HL-60 (cell line): Measurements from ENCODE around the gene HPGDS.

Experiments
- DNase-seq, 2 experiments: peaks; one replicate each; pipeline ENCODE4 v3.0.0-alpha.2; 2010 to 2020; ENCODE audit warnings: low read depth in 1 of 2, low spot score in 1 of 2
- H3K27ac ChIP-seq: fragments of 250-450 bp; sonication (Bioruptor Pico); replicated peaks from 2 replicates; pipeline ENCODE4 v1.5.1; 2020; ENCODE audit warnings: mild to moderate bottlenecking, moderate library complexity
- H3K27me3 ChIP-seq: fragments of 250-450 bp; sonication (Bioruptor Pico); 2 replicates; pipeline ENCODE4 v1.5.1; 2021; ENCODE audit warnings: mild to moderate bottlenecking, moderate library complexity; ENCODE audit not compliant: insufficient read depth, poor library complexity, severe bottlenecking
- H3K4me3 ChIP-seq: replicated peaks from 2 replicates; pipeline ENCODE4 v1.5.1; 2011; ENCODE audit warnings: mild to moderate bottlenecking, control low read depth, low read length; ENCODE audit not compliant: insufficient read depth
- CTCF ChIP-seq: IDR thresholded peaks from one replicate; pipeline ENCODE4 v1.5.1; 2011; ENCODE audit warnings: low read length, control low read depth, inconsistent platforms; ENCODE audit not compliant: insufficient read depth
- GABPA ChIP-seq: IDR thresholded peaks from 2 replicates; pipeline ENCODE4 v1.6.1; 2012; ENCODE audit warnings: low read depth
- POLR2AphosphoS5 ChIP-seq: IDR thresholded peaks from 2 replicates; pipeline ENCODE4 v1.6.1; 2012; ENCODE audit warnings: low read depth
- SPI1 ChIP-seq: IDR thresholded peaks from 2 replicates; pipeline ENCODE4 v1.6.1; 2012; ENCODE audit warnings: low read depth, mild to moderate bottlenecking, borderline replicate concordance
- TF ChIP-seq, protein P1 (sequence below): IDR thresholded peaks from 2 replicates; pipeline ENCODE4 v1.6.1; 2012; ENCODE audit warnings: low read depth; ENCODE audit not compliant: insufficient replicate concordance

Gene HPGDS

GRCh38 chr4:94348666-94349065 is 6.0 kb upstream of the HPGDS start:
- H3K27ac ChIP-seq, result no peak overlapping the region
- no peak for DNase-seq
- TF ChIP-seq POLR2AphosphoS5 (no peak), CTCF (no peak), GABPA (no peak), SPI1 (no peak)
- TF ChIP-seq, protein P1, sequence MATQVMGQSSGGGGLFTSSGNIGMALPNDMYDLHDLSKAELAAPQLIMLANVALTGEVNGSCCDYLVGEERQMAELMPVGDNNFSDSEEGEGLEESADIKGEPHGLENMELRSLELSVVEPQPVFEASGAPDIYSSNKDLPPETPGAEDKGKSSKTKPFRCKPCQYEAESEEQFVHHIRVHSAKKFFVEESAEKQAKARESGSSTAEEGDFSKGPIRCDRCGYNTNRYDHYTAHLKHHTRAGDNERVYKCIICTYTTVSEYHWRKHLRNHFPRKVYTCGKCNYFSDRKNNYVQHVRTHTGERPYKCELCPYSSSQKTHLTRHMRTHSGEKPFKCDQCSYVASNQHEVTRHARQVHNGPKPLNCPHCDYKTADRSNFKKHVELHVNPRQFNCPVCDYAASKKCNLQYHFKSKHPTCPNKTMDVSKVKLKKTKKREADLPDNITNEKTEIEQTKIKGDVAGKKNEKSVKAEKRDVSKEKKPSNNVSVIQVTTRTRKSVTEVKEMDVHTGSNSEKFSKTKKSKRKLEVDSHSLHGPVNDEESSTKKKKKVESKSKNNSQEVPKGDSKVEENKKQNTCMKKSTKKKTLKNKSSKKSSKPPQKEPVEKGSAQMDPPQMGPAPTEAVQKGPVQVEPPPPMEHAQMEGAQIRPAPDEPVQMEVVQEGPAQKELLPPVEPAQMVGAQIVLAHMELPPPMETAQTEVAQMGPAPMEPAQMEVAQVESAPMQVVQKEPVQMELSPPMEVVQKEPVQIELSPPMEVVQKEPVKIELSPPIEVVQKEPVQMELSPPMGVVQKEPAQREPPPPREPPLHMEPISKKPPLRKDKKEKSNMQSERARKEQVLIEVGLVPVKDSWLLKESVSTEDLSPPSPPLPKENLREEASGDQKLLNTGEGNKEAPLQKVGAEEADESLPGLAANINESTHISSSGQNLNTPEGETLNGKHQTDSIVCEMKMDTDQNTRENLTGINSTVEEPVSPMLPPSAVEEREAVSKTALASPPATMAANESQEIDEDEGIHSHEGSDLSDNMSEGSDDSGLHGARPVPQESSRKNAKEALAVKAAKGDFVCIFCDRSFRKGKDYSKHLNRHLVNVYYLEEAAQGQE, result no peak
- no peak overlapping the region for H3K4me3 ChIP-seq
- H3K27me3 ChIP-seq, result no peaks in the 10 kb centered on the region

DNA sequence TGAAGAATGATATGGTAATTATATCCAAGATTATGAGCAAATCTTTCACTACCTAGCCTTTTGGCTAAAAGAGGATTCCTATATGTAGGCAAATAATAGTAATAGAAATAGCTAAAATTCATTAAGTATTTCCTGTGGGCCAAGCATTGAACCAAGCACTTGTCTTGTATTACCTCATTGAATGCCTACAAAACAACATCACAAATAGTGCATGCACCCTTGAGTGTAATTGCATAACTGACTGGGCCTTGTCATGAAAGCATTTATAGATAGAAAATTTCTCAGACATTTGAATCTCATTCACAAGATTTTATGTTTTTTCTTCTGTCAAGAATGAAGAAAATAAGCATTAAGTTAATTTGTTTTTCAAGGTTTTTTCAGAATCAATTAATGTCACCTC is 3.9 kb upstream of the HPGDS start:
- DNase-seq, result peak in 1 of 2 experiments; percentile 22
- no peak for TF ChIP-seq POLR2AphosphoS5
- TF ChIP-seq CTCF, result no peak
- TF ChIP-seq, protein P1, result no peak
- no peak for TF ChIP-seq SPI1
- no peak overlapping the region for H3K4me3 ChIP-seq
- H3K27ac ChIP-seq, result no peak overlapping the region
- no peaks in the 10 kb centered on the region for H3K27me3 ChIP-seq

DNA sequence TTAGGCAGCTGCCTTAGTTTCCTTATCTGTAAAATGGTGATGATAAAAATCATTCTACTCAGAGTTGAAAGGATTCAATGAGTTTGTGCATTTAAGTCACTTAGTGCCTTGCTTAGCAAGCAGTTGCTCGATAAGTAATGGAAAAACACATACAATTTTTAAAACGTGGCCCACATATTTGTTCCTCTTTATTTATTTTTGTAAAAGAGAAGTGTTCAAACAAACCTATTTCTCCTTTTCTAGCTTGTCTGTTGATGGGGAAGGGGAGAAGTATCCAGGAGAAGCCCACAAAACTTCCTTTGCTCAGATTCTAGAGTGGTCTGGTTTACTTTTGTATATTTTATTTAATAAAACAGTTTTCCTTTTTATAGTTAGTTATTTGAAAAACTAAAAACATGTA is 3.3 kb upstream of the HPGDS start:
- no peak for DNase-seq
- H3K4me3 ChIP-seq, result no peak overlapping the region
- TF ChIP-seq GABPA, result no peak
- TF ChIP-seq SPI1, result peak; percentile 52; the same call in 1 of the 2 replicates
- no peak for TF ChIP-seq CTCF
- TF ChIP-seq POLR2AphosphoS5, result no peak
- peak overlapping the region; percentile 27 for H3K27ac ChIP-seq
- H3K27me3 ChIP-seq, result no peaks in the 10 kb centered on the region

DNA sequence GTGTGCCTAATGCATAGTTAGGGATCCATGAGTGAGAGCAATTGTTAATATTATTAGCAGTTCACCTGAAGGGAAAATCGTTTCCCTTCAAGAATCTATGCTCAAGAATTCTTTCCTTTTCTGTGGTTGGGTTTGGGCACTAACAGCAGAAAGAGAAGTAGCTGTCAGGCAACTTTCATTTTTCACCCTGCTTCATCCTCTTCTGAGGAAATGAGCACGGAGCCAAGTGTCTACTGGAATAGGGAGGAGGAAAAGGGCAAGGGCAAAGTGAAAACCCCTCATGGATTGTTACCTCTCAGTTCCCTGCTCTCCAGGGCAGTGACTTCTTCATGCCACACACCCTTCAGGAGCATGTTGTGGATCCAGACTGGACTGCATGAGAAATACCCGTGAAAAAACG is 2.6 kb upstream of the HPGDS start:
- Histone ChIP-seq H3K27me3 (no peaks in the 10 kb centered on the region), H3K4me3 (no peak overlapping the region), H3K27ac (peak overlapping the region; percentile 27)
- TF ChIP-seq SPI1, result peak; percentile 3; the same call in 1 of the 2 replicates
- TF ChIP-seq POLR2AphosphoS5, result no peak
- TF ChIP-seq CTCF, result no peak
- TF ChIP-seq GABPA, result no peak
- peak; percentile 15 to 22 for DNase-seq
